Liver (tissue), 3 donors: Measurements from ENCODE around the gene CLIC1.

Experiments used
- ATF3 ChIP-seq: IDR thresholded peaks from 2 replicates; pipeline ENCODE4 v1.6.1; 2016; ENCODE audit warnings: antibody characterized with exemption
- CTCF ChIP-seq: fragments of 150-350 bp; IDR thresholded peaks from 2 replicates; pipeline ENCODE4 v1.5.1; 2017; ENCODE audit warnings: improper control_type of control experiment, low read depth, low read length; ENCODE audit not compliant: missing input control
- FOXA1 ChIP-seq: IDR thresholded peaks from 2 replicates; pipeline ENCODE4 v1.6.1; 2016; ENCODE audit warnings: antibody characterized with exemption
- JUND ChIP-seq, 2 donors: IDR thresholded peaks; 2 replicates each; pipeline ENCODE4 v1.6.1; 2016; ENCODE audit warnings: antibody characterized with exemption in 2 of 2
- RAD21 ChIP-seq, 2 donors: IDR thresholded peaks; 2 replicates each; pipeline ENCODE4 v1.6.1; 2016; ENCODE audit warnings: antibody characterized with exemption in 2 of 2, mild to moderate bottlenecking in 2 of 2
- RXRA ChIP-seq, 2 donors: IDR thresholded peaks; 2 replicates each; pipeline ENCODE4 v1.6.1; 2017 to 2018; ENCODE audit warnings: antibody characterized with exemption in 2 of 2, mild to moderate bottlenecking in 1 of 2
- TAF1 ChIP-seq: conservative IDR thresholded peaks from 2 replicates; pipeline ENCODE4 v1.6.1; 2016; ENCODE audit warnings: antibody characterized with exemption, mild to moderate bottlenecking
- donor health status: healthy.
- donor health status: healthy.

- TF ChIP-seq CTCF = no peak
- TF ChIP-seq RXRA (IDR thresholded peaks at IDR 0.05) = no peak
- no peak for TF ChIP-seq FOXA1
- TF ChIP-seq JUND (IDR thresholded peaks at IDR 0.05) = no peak
- TF ChIP-seq TAF1 = no peak
- TF ChIP-seq ATF3 = no peak
- TF ChIP-seq RAD21 (IDR thresholded peaks at IDR 0.05) = no peak
Observed at GRCh38 chr6:31740397-31741223, 4.3 kb upstream of the CLIC1 start.
